ENCODE data around the gene CDKAL1. TPM values are rescaled to one million over a fixed set of nuclear protein-coding genes. Genes with fewer than 3 reads are reported as not detected.

CDKAL1 gene
- total and polyA plus RNA-seq, 2 of the 8 experiments (the other 6 are each of a cell fraction or from before 2014, with no cell fraction given), result 8.4 to 24.6 TPM

DNA sequence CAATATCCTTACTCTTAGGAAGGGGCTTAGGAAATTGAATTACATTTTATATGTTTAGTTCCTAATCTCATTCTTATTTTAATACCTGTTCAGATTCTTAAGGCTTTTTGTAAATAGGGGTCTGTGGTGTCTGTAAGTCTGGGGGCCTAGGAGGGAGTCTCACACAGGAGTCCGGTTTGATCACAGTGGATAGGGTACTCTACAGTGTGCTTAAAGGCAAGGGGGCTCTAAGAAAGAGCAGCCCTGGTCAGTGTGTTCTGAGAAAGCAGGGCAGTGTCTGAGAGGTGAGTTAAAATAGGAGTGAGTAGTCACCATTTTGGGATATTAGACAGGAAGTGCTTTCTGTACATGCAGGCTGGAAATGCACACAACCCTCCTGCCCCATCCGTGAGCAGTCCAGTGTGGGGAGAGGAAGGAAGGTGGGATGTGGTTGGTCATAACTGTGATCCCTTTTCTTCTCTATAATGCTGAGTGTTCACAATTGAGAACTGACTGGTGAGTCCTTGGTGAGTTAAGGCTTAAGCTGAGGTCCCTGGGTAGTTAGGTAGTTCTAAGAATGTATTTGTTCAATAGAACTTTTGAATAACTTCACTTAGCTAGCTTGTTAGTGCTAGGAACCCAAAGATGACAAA, 50.0 kb downstream of the CDKAL1 start:
- FAIRE-seq, result no peak
- Histone ChIP-seq H2BK5ac (ENCODE audit: low read depth, low read length) (peak overlapping the region; percentile 71; the same call in 1 of the 2 replicates), H3K9me3 (ENCODE audit: insufficient read depth in 2 of 2, low read depth in 1 of 2, low read length in 1 of 2) (no peaks in the 10 kb centered on the region), H4K8ac (ENCODE audit: extremely low read depth, insufficient read depth, low read length) (no peak overlapping the region), H3K4me2 (ENCODE audit: insufficient read depth in 1 of 2, low read depth in 2 of 2, low read length in 2 of 2) (peak overlapping the region in 1 of 2 experiments; percentile 23; a peak in 1 of 4 replicates), H4K91ac (replicated peaks; ENCODE audit: insufficient read length, low read length) (peak overlapping the region; percentile 59), H3K27me3 (replicated peaks in 1 of 4; ENCODE audit: control insufficient read depth in 3 of 4, extremely low read depth in 1 of 4, insufficient read depth in 3 of 4, low read length in 3 of 4) (no peaks in the 10 kb centered on the region), H2BK12ac (ENCODE audit: low read depth, low read length) (peak overlapping the region; percentile 94; the same call in 1 of the 2 replicates), H3K36me3 (ENCODE audit: control insufficient read depth in 2 of 4, insufficient read depth in 4 of 4, low read length in 3 of 4) (no peaks in the 10 kb centered on the region), H3K23ac (ENCODE audit: insufficient read length) (no peak overlapping the region), H3K4ac (replicated peaks; ENCODE audit: insufficient read length, low read depth, low read length) (peak overlapping the region; percentile 80), H3K14ac (ENCODE audit: insufficient read length) (no peak overlapping the region), H3K79me1 (ENCODE audit: low read depth, low read length) (no peaks in the 10 kb centered on the region), H3K18ac (ENCODE audit: extremely low read depth, low read length) (peak overlapping the region; percentile 87), H4K20me1 (replicated peaks in 1 of 2; ENCODE audit: control insufficient read depth in 1 of 2, insufficient read depth in 2 of 2, low read length in 2 of 2) (no peaks in the 10 kb centered on the region), H4K5ac (ENCODE audit: insufficient read length, low read depth, low read length) (no peak overlapping the region), H3K56ac (replicated peaks; ENCODE audit: insufficient read length, low read depth, low read length) (no peak overlapping the region), H2AK5ac (ENCODE audit: low read depth, low read length) (peak overlapping the region; percentile 98), H2BK20ac (ENCODE audit: low read length) (peak overlapping the region; percentile 95), H3K9ac (replicated peaks in 1 of 4; ENCODE audit: extremely low read depth in 1 of 4, low read depth in 3 of 4, low read length in 3 of 4) (no peak overlapping the region), H3K79me2 (ENCODE audit: control insufficient read depth in 1 of 2, insufficient read depth in 2 of 2, low read length in 2 of 2) (no peaks in the 10 kb centered on the region), H3K23me2 (ENCODE audit: low read depth, low read length) (no peaks in the 10 kb centered on the region), H2BK120ac (replicated peaks; ENCODE audit: low read depth, low read length) (no peak overlapping the region), H3K4me1 (replicated peaks in 1 of 4; ENCODE audit: control insufficient read depth in 3 of 4, insufficient read depth in 4 of 4, low read length in 3 of 4) (peaks cover 0 to 12% (median 5%) of the 10 kb centered on the region in 4 experiments; a peak in 4 of 7 replicates), H3K4me3 (ENCODE audit: extremely low read depth in 1 of 4, insufficient read depth in 2 of 4, low read depth in 3 of 4, low read length in 4 of 4) (no peak overlapping the region), H3K27ac (ENCODE audit: low read depth, low read length) (no peak overlapping the region), H2BK15ac (ENCODE audit: low read length) (no peak overlapping the region), H2AFZ (ENCODE audit: low read length) (no peak overlapping the region)
- ChIA-PET POLR2A (ENCODE audit: partially characterized antibody) (interaction anchor here (0.6 kb wide), 1 partner anchor 181 kb away, joined by 3 read pairs; no protein-coding TSS in a partner anchor), CTCF (ENCODE audit: partially characterized antibody) (no interaction called here)
- 83% methylated on average over 2 of the region's 2 CpGs; no CpG with 5 or more reads in 1 of the 2 experiments for WGBS, 2 experiments (ENCODE audit: extremely low coverage in 1 of 2, insufficient coverage in 1 of 2, insufficient read length in 1 of 2, insufficient replicate concordance in 2 of 2, low coverage in 1 of 2, low lambda C conversion rate in 2 of 2, missing lambda C conversion rate in 1 of 2)
- DNase-seq (ENCODE audit: low read depth in 1 of 2, low spot score in 2 of 2), result no peak
- TF ChIP-seq KDM1A (IDR thresholded peaks at IDR 0.05; ENCODE audit: borderline replicate concordance, low read length) (no peak), CBX8 (IDR thresholded peaks at IDR 0.05; ENCODE audit: borderline replicate concordance, low read depth, low read length) (no peak), EGR1 (IDR thresholded peaks at IDR 0.05; ENCODE audit: borderline replicate concordance, low read depth, low read length) (no peak), TAF1 (IDR thresholded peaks at IDR 0.05; ENCODE audit: low read depth, low read length) (no peak), GTF2F1 (IDR thresholded peaks at IDR 0.05; ENCODE audit: borderline replicate concordance, low read depth, low read length) (no peak), PHF8 (conservative IDR thresholded peaks at IDR 0.05; ENCODE audit: low read depth, low read length) (no peak), HDAC2 (IDR thresholded peaks at IDR 0.05; ENCODE audit: borderline replicate concordance in 1 of 2, low read depth in 2 of 2, low read length in 2 of 2) (no peak), TEAD4 (IDR thresholded peaks at IDR 0.05; ENCODE audit: low read depth, low read length) (no peak), YY1 (IDR thresholded peaks at IDR 0.05; ENCODE audit: low read depth, low read length) (no peak), SP2 (IDR thresholded peaks at IDR 0.05; ENCODE audit: low read length) (no peak), JUND (IDR thresholded peaks at IDR 0.05; ENCODE audit: low read length) (no peak), RNF2 (IDR thresholded peaks at IDR 0.05; ENCODE audit: borderline replicate concordance, low read depth, low read length, missing control alignments, poor library complexity, severe bottlenecking) (no peak), KDM4A (IDR thresholded peaks at IDR 0.05; ENCODE audit: low read depth, low read length, severe bottlenecking) (no peak)

Measured in H1 (cell line).